Stimulated activated naive CD8-positive, alpha-beta T cell treated with anti-CD3 and anti-CD28 coated beads, Interleukin-15, Interleukin-2, amounts not matched to agents 100 ng/mL and 50 ng/mL, for 24 hours (primary cell): ENCODE data around the gene GPR26.

Experiments used
- H3K27ac Mint-ChIP-seq: one replicate; pipeline ENCODE4 v1.8.0; 2021; ENCODE audit warnings: mild to moderate bottlenecking, mixed read lengths
- H3K27me3 Mint-ChIP-seq: one replicate; pipeline ENCODE4 v1.8.0; 2021; ENCODE audit warnings: mixed read lengths
- H3K36me3 Mint-ChIP-seq: one replicate; pipeline ENCODE4 v1.8.0; 2021; ENCODE audit warnings: low read depth, mixed read lengths
- H3K4me1 Mint-ChIP-seq: one replicate; pipeline ENCODE4 v1.8.0; 2021; ENCODE audit warnings: low read depth, mixed read lengths
- H3K4me3 Mint-ChIP-seq: one replicate; pipeline ENCODE4 v1.8.0; 2021; ENCODE audit warnings: mild to moderate bottlenecking, mixed read lengths
- H3K9me3 Mint-ChIP-seq: one replicate; pipeline ENCODE4 v1.8.0; 2021; ENCODE audit warnings: mixed read lengths

Gene GPR26

DNA sequence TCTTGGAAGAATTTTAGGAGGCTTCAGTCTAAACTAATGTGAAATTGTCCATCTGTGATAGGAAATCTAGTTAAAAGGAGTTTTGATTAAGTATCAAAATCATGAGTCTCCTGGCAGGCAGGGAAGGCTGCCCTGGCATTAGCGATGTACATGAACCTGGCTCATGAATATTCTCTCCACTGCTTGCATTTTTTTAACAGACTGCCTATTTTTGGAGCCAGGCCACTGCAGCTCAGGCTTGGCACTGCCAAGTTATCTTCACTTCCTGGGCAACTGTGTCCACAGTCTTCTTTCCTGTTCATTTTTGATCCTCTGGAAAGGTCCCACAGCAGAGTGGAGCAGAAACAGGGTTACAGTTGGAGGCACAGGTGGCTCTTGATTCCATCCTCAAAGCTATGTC, 7.0 kb downstream of the GPR26 start:
- H3K36me3 Mint-ChIP-seq = no peaks in the 10 kb centered on the region
- no peaks in the 10 kb centered on the region for H3K4me1 Mint-ChIP-seq
- H3K9me3 Mint-ChIP-seq = no peaks in the 10 kb centered on the region
- H3K27me3 Mint-ChIP-seq = no peaks in the 10 kb centered on the region
- no peak overlapping the region for H3K27ac Mint-ChIP-seq
- H3K4me3 Mint-ChIP-seq = no peak overlapping the region

DNA sequence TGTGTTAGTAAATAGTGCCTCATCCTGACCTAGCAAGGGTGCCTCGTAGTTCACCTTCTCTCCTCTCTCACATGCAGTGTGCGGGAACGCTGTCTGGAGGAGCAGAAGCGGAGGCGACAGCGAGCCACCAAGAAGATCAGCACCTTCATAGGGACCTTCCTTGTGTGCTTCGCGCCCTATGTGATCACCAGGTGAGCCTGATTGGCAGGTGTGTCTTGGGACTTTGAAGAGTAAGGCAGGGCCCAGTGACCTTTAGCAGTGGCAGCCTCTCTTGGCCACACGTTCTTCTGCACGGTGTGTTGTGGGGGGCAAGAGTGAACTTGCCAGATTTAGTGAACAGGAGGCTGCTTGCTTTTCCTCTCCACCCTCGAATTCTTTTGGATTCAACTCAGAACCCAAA, 8.6 kb downstream of the GPR26 start:
- no peaks in the 10 kb centered on the region for H3K9me3 Mint-ChIP-seq

DNA sequence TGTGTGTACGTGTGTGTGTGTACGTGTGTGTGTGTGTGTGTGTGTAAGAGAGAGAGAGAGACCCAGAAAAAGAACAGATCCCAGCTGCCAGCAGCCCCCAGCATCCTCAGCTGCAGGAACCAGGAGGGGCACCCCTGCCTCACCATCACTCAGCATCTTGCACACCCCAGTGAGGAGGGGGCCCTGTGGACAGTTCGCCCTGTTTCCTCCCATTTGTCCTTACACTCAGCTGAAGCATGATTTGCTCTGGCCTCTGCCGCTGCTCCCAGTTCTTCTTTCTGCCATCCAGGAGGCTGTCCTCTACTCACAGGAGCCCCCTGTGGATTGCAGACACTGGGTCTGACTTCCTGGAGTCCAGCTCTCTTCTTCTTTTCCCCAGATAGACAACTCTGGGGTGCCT, 9.7 kb downstream of the GPR26 start:
- Mint-ChIP-seq H3K27me3 (no peaks in the 10 kb centered on the region), H3K4me1 (no peaks in the 10 kb centered on the region), H3K27ac (no peak overlapping the region), H3K9me3 (no peaks in the 10 kb centered on the region), H3K36me3 (no peaks in the 10 kb centered on the region), H3K4me3 (no peak overlapping the region)

More for the DNA sequence above, 8.6 kb downstream of the GPR26 start:
- Mint-ChIP-seq H3K4me1 (no peaks in the 10 kb centered on the region), H3K27ac (no peak overlapping the region), H3K36me3 (no peaks in the 10 kb centered on the region), H3K4me3 (no peak overlapping the region), H3K27me3 (no peaks in the 10 kb centered on the region)

DNA sequence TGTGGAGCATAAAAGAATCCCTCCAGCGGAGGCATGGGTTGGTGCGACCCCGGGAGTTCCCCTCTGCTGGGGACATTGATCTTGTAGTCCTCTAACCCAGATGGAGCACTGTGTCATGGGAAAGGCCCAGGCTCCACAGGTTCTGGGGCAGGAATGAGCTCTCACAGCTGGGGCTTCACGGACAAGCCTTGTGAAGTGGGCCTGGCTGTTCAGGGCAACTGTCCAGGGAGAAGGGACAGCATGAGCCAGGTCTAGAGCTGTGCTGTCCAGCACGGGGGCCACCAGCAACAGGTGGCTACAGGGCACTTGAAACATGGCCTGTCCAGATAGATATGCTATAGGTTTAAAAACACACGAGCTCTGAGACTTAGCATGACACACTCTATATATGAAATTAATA, 11.4 kb downstream of the GPR26 start:
- Mint-ChIP-seq H3K4me3 (no peak overlapping the region), H3K27me3 (no peaks in the 10 kb centered on the region), H3K9me3 (no peaks in the 10 kb centered on the region), H3K4me1 (no peaks in the 10 kb centered on the region), H3K36me3 (no peaks in the 10 kb centered on the region), H3K27ac (no peak overlapping the region)

DNA sequence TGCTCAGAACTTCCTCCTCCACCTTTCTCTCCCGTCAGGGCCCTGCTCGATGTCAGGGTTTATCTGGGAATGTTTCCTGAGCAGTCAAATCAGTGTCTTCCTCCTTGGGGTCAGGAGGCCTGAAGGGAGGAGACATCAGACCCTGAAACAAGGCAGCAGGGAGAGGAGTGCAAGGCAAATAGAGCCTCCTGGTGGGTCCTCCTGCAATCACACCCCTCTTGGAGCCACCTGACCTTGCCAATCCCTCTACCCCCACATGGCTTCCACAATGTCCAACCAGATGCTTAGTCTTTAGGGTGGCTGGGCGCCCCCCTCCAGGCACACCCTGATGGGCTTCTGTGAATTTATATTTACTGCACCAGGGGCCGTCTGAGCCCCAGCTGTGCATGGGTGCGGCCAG, 12.2 kb downstream of the GPR26 start:
- no peaks in the 10 kb centered on the region for H3K9me3 Mint-ChIP-seq
- no peak overlapping the region for H3K27ac Mint-ChIP-seq
- H3K4me3 Mint-ChIP-seq = no peak overlapping the region
- H3K36me3 Mint-ChIP-seq = no peaks in the 10 kb centered on the region
- H3K4me1 Mint-ChIP-seq = no peaks in the 10 kb centered on the region
- H3K27me3 Mint-ChIP-seq = peaks cover 4% of the 10 kb centered on the region

DNA sequence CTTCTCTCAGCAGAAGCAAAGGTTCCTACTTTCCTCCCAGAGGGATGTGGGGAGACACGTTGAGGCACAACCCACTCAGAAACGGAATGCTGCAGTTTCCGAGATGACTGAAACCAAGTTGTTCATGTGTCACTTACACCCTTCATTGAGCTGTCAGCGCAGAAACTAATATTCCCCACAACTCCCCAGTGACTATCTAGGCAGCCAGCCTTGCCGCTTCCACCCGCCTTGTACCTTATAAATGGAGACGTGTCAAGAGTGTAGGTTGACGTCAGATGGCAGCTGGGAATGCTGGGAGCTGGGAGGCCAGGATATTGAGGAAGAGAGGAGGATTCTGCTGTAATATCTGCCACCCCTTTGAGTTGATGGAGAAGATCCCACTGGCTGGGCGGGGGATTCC, 15.1 kb downstream of the GPR26 start:
- H3K27me3 Mint-ChIP-seq = peaks cover 4% of the 10 kb centered on the region
- no peaks in the 10 kb centered on the region for H3K36me3 Mint-ChIP-seq
- H3K4me1 Mint-ChIP-seq = no peaks in the 10 kb centered on the region
- no peak overlapping the region for H3K4me3 Mint-ChIP-seq
- no peaks in the 10 kb centered on the region for H3K9me3 Mint-ChIP-seq
- no peak overlapping the region for H3K27ac Mint-ChIP-seq

DNA sequence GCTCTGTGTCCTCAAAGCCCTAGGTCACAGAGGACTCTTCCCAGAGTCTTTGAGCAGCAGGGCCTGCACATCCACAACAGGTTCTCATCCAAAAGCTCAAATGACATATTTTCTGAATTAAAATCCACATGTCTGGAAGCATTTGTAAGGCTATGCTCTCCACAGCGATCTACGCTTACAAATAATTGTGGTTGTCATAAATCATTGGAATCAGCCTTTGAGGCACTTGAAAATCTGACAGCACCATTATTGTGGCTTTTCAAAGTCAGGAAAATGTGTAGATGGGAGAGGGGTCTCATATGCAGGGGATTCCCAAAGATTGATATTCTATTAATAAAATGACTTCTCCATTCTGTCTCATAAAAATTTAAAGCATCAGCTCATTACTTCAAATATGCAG, 16.3 kb downstream of the GPR26 start:
- no peak overlapping the region for H3K4me3 Mint-ChIP-seq

DNA sequence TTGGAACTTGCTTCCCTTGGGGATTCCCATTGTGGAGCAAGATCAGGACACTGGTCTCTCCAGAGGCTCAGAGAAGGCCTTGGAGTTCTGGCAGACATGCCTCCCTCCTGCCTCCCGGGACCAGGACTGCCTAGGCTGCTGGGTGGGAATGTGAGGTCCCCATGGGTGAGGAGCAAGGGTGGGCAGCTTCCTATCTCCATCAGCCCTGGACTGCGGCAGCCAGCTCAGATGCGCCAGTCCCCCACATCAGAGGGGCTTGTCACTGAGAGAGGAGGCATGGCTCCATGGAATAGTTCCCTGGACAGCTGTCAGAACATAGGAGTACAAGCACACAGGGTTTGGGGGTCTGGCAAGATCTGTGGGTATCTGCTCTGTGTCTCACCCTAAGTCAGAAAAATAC, 17.3 kb downstream of the GPR26 start:
- H3K4me1 Mint-ChIP-seq = no peaks in the 10 kb centered on the region
- H3K36me3 Mint-ChIP-seq = no peaks in the 10 kb centered on the region
- H3K27ac Mint-ChIP-seq = no peak overlapping the region
- H3K9me3 Mint-ChIP-seq = no peaks in the 10 kb centered on the region
- no peak overlapping the region for H3K4me3 Mint-ChIP-seq
- H3K27me3 Mint-ChIP-seq = peaks cover 4% of the 10 kb centered on the region

More for the DNA sequence above, 16.3 kb downstream of the GPR26 start:
- H3K36me3 Mint-ChIP-seq = no peaks in the 10 kb centered on the region
- H3K4me1 Mint-ChIP-seq = no peaks in the 10 kb centered on the region
- H3K9me3 Mint-ChIP-seq = no peaks in the 10 kb centered on the region
- no peak overlapping the region for H3K27ac Mint-ChIP-seq
- peaks cover 4% of the 10 kb centered on the region for H3K27me3 Mint-ChIP-seq

DNA sequence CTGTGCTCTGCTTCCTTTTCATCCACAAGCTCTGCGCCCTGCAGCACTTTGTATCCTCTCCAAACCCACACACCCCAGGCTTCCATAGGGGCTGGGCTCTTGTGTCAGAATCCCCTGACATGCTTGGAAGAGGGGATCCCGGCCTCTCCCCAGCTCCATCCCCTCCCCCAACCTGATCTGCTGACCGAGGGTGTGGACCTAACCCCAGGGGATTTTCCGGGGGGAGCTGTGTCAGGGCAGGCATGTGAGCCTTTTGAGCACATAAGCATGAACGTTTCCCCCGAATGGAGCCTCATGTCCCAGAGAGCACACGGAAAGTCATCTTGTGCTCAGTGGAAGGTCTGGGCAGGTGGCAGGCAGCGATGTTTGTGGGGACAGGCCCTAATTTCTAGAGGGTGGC, 17.7 kb downstream of the GPR26 start:
- Mint-ChIP-seq H3K27me3 (peaks cover 4% of the 10 kb centered on the region), H3K4me3 (no peak overlapping the region), H3K27ac (no peak overlapping the region), H3K9me3 (no peaks in the 10 kb centered on the region), H3K4me1 (no peaks in the 10 kb centered on the region), H3K36me3 (no peaks in the 10 kb centered on the region)

DNA sequence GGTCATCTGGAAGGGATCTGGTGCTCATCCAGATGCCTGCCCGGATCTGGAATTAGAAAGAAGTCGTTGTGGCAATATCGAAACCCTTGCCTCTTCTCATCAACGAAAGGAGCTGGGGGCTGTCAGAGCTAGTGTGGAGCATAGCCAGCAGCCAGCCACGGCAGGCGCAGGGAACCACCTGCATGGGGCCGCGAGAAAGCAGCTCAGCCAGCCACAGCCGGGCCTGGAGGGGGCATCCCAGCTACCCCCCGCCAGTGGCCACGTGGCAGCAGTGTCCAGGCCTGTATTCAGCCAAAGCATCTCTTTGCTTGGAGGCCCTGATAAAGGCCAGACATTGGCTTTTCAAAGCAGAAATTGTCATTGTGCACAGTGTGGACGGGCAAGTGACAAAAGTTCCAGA, 19.1 kb downstream of the GPR26 start:
- H3K4me3 Mint-ChIP-seq = no peak overlapping the region
- H3K4me1 Mint-ChIP-seq = no peaks in the 10 kb centered on the region
- H3K9me3 Mint-ChIP-seq = no peaks in the 10 kb centered on the region
- no peak overlapping the region for H3K27ac Mint-ChIP-seq
- no peaks in the 10 kb centered on the region for H3K36me3 Mint-ChIP-seq
- H3K27me3 Mint-ChIP-seq = peaks cover 4% of the 10 kb centered on the region

DNA sequence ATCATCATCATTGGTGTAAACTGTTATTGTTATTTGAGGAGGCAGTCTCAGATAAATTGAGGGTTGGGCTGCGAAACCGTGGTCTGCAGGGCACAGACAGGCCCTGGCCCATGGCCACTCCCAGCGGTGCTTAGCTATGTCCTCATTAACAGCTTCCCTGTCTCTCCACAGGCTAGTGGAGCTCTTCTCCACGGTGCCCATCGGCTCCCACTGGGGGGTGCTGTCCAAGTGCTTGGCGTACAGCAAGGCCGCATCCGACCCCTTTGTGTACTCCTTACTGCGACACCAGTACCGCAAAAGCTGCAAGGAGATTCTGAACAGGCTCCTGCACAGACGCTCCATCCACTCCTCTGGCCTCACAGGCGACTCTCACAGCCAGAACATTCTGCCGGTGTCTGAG, 21.6 kb downstream of the GPR26 start:
- no peak overlapping the region for H3K27ac Mint-ChIP-seq
- H3K9me3 Mint-ChIP-seq = no peaks in the 10 kb centered on the region
- peaks cover 3% of the 10 kb centered on the region for H3K27me3 Mint-ChIP-seq
- no peak overlapping the region for H3K4me3 Mint-ChIP-seq
- no peaks in the 10 kb centered on the region for H3K36me3 Mint-ChIP-seq
- no peaks in the 10 kb centered on the region for H3K4me1 Mint-ChIP-seq

DNA sequence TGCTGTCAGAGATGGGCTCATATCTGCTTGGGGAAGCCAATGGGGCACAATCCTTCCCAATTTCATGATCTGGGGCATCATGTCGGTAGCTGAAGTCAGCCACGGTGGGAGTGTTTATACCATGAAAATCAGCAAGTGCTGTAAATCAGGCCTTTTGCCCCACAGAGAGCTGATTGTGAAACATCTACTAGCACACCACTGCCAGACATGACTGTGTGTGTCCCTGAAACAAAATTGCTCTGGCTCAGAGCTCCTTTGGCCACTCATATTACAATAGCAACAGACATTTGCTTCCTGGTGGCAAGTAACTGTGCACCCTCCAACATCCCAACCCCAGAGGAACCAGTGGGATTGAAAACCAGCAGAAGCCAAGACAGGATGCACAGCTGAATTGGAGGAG, 23.7 kb downstream of the GPR26 start:
- Mint-ChIP-seq H3K9me3 (no peaks in the 10 kb centered on the region), H3K27ac (no peak overlapping the region), H3K4me1 (no peaks in the 10 kb centered on the region), H3K36me3 (no peaks in the 10 kb centered on the region), H3K4me3 (no peak overlapping the region), H3K27me3 (peaks cover 4% of the 10 kb centered on the region)

DNA sequence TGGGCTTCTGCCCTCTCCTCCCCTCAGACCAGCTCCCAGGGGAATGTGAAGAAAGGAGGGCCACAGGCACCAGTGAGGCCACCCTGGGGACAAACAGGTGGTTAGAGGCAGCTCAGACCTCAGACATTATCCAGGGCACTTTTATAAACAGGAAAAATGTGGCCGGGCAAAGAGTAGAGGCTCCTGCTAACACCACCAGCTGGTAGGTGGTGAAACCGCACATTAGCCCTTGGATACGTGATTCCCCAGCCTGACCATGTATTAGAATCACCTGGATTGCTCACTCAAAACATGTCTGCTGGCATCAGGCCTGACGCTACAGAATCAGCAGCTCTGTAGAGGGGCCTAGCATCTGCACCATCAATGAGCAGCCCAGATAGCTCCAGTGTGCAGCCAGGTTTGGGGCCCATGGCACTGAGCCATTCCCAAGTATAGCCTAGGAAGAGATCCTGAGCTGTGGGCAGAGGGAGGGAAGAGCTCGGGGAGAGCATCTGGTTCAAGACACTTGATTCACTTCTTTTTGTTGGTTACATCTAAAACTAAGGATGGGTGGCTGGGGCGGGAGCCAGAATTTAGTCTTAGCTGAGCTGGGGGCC, 37.1 kb downstream of the GPR26 start:
- Mint-ChIP-seq H3K4me1 (no peaks in the 10 kb centered on the region), H3K36me3 (no peaks in the 10 kb centered on the region), H3K27me3 (peaks cover 6% of the 10 kb centered on the region), H3K27ac (no peak overlapping the region), H3K4me3 (no peak overlapping the region), H3K9me3 (no peaks in the 10 kb centered on the region)

DNA sequence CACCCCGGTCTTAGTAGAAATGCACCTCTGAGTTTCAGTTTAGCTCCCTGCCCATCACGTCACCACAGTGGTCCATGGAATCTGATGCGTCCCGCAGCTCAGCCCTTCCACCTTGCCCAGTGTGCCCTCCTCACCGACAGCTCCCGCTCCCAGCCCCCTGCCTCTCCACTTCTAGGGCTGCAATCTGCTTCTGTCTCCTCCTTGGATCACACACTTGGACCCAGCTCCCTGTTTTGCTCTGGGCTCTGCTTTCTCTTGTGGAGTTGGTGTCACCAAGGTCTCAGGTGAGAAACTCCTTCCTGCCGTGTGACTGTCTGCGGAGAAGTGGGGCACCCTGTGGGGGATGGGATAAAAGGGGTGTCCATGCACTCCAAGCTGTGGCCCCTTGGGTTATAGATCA, 37.9 kb downstream of the GPR26 start:
- Mint-ChIP-seq H3K9me3 (peaks cover 4% of the 10 kb centered on the region), H3K4me1 (no peaks in the 10 kb centered on the region), H3K27ac (no peak overlapping the region), H3K4me3 (no peak overlapping the region), H3K27me3 (peaks cover 13% of the 10 kb centered on the region), H3K36me3 (no peaks in the 10 kb centered on the region)

DNA sequence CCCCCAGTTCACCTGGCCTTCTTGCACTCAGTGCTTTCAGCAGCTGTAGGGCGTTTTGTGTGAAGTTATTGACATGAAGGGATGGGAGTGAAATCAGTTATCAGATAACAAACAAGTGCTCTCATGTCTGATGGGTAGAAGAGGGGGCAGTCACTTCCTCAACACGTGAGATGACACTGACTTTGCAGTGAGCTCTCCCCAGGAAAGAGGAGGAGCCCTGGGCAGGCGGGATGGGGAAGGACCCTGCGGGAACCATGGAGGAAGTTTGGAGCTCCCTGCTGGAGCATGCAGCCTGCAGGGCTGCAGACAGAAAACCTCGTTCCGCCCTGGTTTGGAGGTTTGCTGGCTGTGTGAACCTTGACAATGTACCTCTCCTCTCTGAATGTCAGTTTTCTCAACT, 38.7 kb downstream of the GPR26 start:
- no peak overlapping the region for H3K4me3 Mint-ChIP-seq

DNA sequence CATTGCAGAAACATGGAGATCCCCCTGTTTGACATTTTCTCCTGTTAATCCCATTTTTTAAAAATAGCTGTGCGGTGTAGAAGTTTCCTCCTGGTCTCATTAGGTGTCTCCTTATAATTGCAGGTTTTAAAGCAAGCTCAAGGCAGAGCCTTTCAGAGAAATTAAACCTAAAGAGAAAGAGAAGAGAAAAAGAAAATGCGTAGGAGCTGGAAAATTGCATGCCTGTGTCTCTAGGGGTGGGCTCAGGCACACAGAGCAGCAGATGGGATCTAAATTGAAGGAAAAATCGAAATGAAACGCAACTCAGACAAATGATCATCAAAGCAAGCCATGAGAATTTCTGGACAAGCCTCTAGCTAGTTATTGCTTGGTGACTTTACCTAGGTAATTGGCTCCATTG, 40.1 kb downstream of the GPR26 start:
- Mint-ChIP-seq H3K4me3 (no peak overlapping the region), H3K27me3 (peaks cover 14% of the 10 kb centered on the region)

More for the DNA sequence above, 38.7 kb downstream of the GPR26 start:
- Mint-ChIP-seq H3K27ac (no peak overlapping the region), H3K36me3 (no peaks in the 10 kb centered on the region), H3K9me3 (peaks cover 4% of the 10 kb centered on the region), H3K4me1 (no peaks in the 10 kb centered on the region), H3K27me3 (peaks cover 14% of the 10 kb centered on the region)

More for the DNA sequence above, 40.1 kb downstream of the GPR26 start:
- H3K36me3 Mint-ChIP-seq = no peaks in the 10 kb centered on the region
- H3K27ac Mint-ChIP-seq = no peak overlapping the region
- H3K9me3 Mint-ChIP-seq = peaks cover 4% of the 10 kb centered on the region
- H3K4me1 Mint-ChIP-seq = no peaks in the 10 kb centered on the region
